GM21619 (cell line): ENCODE results near the gene FKRP.

Experiments
- ATAC-seq: cut with Tn5 transposase; IDR thresholded peaks from one replicate; pipeline ENCODE4 v1.9.1; 2021; ENCODE audit not compliant: unreplicated experiment

The FKRP gene

DNA sequence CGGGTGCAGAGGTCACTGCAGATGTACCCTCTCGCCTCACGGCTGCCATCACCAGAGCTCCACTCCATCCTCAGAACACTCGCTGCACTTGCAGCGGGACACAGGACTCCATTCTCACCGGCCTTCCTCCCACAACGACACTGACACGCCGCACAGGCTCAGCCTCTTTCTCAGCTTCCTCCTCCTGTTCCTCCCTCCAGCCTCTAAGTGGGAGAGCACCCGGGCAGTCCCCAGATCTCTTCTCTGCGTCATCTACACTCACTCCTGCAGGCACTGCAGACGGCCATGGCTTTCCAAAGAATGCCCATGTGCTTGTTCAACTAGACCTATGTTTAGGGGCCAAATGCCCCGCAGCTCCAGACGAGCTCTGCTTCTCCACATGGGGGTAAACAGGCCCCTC is 14.3 kb upstream of the FKRP start:
- ATAC-seq: no peak

DNA sequence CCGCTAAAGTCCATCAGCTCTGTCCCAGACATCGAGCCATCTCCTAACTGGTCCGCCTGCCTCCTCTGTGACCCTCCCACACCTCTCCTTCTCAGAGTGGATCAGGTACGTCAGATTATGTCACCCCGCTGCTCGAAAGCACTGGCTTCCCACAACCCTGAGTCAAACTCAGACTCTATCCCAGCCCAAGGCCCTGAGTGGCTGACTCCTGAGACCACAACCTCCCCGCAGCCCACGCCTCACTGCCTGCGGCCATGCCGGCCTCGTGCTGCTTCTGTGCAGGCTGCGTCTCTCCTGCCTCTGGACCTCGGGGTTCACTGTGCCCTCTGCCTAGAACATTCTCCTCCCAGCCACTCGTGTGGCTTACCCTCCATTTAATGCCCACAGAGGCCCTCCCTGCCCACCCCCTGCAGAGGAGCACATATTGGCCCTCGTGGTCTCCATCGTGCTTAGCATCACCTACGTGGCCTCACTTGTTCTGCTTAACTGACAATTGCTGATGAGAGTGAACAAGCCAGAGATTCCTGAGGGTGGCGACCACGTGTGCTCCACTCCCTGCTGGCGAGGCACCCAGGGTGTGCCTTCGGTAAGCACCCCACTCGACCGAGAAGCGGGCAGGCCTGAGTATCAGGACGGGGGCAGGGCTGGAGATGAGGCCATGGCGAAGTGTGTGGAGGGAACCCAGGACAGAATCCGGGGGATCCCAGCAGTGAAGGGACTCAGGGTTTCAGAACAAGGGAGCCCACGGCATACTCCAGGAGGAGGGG is 13.5 kb upstream of the FKRP start:
- ATAC-seq: no peak

DNA sequence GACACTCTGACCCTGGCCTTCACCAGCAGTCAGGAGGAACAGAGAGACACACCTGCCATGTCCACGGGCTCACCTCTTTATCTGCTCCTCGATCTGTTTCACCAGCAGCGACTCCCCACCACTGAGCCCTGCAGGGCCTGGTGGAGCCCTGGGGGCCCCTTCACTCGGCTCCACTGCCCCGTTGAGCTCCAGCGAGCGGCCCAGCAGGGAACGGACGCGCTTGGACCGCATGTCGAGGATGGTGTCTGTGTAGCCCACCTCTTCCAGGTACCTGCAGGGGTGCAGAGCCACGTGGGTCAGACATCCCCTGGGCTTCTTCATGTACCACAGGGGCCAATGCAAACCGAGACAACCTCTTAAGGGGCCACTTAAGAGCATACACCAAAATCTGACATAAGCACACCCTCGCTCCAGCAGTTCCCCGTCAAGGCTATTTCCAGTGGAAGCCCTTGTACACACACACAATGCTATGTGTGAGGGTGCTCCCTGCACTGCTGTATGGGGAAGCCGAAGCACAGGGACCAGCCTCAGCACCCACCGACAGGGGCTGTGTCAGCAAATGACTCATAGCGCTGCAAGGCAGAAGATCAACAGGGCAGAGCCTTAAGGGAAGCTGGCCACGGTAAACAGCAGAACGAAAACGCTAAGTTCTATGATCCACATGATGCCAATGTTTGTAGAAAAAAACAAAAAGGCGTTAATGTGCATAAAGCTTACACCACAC is 12.7 kb upstream of the FKRP start:
- no peak for ATAC-seq

DNA sequence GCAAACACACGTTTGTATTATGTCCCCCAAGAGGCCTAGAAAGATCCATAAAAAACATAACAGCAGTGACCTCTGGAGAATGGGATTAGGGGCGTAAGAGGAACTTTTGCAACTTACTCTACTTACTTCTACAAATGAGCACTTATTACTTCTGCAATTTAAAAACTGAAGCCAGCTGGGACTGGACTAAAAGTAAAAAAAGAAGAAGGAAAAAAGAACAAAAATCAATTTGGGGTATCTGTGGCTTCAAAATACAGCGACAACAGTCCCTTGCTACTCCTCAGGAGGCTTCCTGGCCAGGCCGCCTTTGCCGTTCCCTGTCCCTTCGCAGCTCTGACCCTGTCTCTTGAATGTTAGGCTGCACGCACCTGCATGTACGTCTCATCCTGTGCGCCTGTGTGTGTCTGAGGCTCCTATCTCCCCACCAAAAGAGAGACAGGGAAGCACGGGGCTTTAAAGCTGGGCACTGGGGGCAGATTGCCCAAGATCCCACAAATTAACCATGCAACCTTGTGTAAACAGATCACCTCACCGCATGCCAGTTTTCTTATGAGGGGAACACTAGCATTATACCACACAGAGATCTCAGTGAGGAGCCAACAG is 12.1 kb upstream of the FKRP start:
- no peak for ATAC-seq

DNA sequence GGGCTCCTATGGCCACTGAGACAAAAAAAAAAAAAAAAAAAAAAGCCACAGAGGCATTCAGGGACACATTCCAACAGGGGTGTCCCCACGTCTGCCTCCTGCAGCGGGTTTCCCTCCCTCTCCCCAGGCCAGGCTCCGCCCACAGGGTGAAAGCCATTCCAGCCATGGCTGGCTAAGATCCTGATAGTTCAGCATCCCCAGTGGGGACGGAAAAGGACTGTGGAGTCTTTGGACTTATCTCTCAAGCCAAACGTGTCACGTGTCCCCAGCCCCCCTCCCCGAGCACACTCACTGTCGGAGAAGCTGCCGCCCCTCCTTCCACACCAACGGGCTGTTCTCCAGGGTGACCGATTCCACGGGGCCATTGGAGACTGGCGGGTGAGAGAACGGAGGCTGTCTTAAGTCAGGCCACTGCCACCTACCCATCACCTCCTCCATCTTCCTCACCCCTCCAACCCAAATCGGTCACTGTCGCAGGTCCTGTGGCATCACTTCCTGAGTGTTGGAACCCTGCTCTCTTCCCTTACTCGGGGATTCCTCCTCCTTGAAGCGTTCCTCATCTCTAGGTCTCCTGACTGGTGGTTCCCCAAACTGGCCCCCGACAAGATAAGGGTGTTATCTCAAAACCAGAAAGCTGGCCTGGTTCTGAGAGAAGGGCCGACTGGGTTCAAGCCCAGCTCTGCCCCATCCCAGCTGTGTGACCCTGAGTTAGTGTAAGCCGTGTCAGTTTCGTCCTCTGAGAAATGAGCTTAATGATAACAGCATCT is 9.1 kb upstream of the FKRP start:
- no peak for ATAC-seq

DNA sequence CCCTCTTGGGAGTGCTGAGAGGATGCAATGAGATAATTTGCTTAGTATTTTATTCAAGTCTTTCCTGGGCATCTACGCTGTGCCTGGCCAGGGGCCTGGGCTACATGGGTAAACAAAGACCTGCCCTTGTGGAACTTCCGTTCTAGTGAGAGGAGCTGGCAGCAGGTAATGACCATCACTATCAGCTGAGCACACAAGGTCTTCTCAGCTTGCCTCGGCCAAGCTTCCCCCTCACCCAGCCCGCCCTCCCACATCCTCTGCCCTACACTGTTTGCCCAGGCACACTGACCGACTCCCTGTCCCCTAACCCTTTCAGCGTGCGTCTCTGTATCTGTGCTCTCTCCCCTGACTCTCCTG is 8.6 kb upstream of the FKRP start:
- no peak for ATAC-seq

DNA sequence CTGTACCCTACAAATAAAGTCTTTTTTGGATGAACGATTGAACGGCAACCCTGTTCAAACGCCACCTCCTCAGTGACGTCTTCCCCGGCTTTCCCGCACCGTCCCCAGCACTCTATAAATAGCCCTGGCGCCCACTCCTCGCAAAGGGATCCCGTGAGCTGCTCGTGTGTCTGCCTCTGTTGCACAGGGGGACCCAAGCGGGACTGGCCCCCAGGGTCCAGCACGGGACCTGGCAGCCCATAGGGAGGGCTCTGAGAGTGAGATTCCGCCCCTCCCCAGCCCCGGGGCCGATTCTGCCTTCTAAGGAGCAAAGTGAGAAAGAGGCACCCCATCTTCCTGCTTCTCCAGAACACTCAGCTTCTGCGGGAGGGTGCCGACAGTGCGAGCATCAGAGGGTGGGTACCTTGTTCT is 8.1 kb upstream of the FKRP start:
- no peak for ATAC-seq

DNA sequence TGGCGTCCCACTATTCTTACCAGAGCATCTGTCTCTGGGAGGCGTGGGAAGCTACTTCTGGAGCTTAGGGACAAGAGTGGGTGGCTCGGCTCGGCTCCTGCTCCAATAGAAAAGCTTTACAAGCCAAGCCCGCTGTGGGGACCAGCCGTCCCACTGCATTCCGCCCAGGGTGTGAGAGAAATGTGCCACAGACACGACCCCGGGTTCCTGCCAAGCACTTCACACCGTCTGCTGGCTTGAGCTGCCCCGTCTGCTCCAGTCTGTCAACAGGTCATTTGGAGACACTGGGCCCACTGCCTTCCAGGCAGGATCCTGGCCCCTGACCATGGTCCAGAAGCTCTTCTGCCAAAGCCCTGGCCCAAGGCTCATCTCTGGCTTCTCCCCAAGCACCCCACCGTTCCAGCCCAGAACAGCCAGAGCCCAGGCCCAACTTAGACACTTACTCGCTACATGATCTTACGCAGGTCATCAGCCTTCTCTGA is 6.5 kb upstream of the FKRP start:
- no peak for ATAC-seq

DNA sequence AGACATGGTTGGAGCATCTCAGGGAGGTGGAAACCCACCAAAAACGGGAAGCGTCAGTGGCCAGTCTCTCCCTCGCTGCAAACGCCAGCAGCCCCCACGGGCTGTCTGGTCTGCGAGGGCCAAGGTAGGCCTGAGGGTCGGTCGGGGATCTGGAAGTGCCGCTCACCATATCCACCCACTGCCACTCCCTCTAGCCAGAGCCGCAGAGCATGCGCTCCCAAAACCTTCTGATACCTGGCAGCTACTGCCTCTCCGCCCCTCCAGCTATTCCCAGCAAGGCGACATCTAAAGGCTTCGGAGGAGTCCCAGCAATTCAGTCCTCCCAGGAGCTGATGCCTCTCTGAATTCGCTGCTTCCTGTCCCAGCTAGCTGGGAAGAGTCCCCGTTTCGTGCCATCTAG is 4.4 kb upstream of the FKRP start:
- no peak for ATAC-seq

DNA sequence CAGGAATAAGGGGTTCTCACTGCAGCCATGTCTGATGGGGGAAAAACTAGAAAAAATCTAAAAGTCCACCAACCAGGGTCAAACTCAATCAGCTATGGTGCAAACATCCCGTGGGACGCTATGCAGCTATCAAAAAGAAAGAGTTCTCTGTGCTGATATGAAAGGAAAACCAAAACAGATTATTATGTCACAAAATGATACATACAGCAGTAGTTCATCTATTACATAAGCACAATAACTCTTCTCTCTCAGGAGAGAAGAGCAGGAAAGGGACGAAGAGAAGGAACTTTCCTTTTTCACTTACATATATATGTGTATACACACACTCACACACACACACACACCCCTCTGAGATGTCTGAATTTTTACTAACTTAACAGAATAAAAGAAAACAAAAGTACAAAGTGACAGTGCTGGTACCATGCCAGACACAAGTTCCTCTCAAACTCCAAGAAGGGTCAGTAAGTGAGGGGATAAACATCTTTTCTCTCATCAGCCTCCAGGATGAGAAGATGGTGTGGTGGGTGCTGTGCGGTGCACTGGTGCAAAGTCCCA is 2.9 kb upstream of the FKRP start:
- ATAC-seq: no peak

DNA sequence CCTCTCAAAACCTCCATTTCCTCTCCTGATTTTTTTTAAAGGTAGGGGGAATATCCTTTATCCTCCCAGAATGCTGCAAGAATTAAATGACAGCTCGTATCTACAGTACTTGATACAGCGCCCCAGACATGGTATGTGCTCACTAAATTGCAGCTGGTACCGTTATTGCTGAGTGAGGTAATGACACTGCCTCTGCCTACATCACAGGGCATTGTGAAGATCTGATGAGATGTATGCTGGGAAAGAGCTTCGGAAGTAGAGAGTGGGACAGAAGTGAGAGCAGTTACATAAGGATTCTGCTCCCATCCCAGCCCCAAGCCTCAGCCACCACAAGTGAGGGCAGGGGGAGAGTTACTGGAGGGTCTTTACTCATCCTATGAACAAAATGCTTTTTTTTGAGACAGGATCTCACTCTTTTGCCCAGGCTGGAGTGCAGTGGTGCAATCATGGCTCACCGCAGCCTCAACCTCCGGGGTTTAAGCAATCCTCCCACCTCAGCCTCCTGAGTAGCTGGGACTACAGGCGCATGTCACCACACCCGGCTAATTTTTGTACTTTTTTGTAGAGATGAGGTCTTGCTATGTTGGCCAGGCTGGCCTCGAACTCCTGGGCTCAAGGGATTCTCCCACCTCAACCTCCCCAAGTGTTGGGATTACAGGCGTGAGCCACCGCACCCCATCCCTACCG is 1.7 kb upstream of the FKRP start:
- no peak for ATAC-seq

DNA sequence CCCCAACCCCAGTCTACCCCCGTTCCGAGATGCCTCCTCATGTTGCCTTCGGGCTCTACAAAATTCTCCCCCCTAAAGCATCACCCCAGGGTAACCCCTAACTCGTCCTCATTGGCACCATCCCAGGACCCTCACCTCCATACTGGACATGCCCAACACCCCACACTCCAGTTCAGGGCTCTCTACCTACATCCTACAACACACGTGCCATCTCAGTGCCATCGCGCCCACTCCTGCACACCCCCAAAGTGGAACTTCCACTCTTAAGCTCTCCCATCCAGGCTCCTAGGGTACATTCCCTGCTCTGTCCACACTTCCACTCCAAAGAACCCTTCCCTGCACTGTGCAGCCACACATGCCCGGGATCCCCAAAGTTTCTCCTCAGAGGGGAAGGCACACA is 827 bp upstream of the FKRP start:
- no peak for ATAC-seq

DNA sequence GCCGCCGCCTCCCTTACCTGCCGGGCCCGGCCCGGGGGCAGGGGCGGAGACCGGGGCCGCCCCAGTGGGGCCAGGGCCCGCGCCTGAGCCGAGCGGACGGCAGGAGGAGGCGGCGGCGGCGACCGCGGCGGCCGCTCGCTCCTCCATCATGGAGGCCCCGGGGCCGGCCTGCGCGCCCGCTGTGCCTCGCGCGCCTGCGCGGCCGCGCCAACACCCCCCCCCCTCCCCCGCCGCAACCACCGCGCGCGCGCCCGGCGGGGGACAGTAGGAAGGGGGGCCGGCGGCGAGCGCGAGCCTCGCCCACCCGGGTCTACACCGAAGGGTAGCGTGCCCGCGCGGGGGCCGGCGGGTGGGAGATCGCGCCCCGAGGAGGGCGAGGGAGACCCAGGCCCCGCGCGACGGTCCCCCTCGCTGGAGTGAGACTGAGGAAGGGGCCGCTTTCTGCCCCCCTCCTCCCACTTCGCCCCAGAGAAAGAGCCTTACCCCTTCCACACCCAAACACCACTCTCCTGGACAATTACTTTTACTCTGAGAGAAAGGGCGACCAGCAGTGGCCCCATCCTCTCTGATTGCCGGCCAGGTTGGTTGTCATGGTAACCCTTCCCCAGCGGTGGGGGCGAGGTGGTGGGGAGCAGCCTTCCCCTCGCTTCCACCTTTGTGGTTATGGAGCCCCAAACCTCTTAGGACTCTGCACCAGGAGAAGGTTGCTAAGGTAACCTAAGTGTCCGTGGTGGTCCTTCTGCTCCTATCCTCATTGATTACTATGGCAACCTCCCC is 612 bp downstream of the FKRP start, which contains the start of gene STRN4:
STRN4 (minus strand) TSS at position 170 of the 777 bp plus-strand sequence; CDS start at position 150, 20 bp downstream.
- no peak for ATAC-seq

DNA sequence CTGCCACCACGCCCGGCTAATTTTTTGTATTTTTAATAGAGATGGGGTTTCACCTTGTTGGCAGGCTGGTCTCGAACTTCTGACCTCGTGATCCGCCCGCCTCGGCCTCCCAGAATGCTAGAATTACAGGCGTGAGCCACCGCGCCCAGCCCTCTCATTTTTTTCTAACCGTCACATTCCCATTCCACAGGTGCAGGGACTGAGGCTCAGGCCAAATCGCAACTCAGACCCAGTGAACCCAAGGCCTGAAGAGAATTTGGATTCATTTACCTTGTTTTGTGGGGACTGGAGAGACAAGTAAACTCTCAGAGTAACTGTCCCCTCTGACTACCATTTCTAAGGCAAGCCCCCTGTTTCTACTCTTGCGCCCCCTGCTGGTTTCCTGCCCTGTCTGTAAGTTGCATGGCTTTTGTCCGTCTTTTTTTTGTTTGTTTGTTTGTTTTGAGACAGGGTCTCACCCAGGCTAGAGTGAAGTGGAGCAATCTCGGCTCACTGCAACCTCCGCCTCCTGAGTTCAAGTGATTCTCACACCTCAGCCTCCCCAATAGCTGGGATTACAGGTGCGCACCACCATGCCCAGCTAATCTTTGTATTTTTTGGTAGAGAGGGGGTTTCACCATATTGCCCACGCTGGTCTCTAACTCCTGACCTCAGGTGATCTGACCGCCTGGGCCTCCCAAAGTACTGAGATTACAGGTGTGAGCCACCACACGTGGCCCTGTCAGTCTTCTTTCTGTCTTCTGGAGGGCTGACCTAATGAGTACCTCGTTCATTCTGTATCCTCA is 2.7 kb downstream of the FKRP start:
- no peak for ATAC-seq

DNA sequence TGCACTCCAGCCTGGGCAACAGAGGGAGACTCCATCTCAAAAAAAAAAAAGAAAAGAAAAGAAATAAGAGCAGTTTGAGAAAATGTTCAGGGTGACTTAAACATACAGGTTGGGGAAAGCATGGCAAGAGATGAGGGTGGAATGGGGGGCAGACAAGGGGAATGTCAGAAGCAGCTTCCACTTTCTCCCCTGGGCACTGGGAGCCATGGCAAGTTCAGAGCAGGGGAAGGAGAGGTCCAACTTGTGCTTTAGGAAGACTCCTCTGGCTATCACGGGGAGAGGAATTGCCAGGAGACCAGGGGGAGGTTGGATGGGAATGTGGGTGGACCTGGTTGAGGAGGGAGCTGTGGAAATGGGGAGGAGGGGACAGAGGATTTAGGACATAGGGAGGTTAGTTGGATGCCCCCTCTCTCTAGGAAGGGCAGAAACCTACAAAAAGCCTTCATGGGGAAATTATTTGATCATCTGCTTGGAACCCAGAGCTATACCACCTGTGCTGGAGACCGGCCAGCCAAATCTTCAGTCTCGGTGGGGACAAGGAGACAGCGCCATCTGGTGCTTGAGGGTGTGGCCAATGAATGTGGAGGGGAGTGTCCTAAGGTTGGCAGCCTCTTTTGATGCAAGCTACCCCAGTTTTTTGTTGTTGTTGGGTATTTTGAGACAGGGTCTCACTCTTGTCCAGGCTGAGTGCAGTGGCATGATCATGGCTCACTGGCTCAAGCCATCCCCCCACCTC is 7.7 kb downstream of the FKRP start:
- no peak for ATAC-seq

DNA sequence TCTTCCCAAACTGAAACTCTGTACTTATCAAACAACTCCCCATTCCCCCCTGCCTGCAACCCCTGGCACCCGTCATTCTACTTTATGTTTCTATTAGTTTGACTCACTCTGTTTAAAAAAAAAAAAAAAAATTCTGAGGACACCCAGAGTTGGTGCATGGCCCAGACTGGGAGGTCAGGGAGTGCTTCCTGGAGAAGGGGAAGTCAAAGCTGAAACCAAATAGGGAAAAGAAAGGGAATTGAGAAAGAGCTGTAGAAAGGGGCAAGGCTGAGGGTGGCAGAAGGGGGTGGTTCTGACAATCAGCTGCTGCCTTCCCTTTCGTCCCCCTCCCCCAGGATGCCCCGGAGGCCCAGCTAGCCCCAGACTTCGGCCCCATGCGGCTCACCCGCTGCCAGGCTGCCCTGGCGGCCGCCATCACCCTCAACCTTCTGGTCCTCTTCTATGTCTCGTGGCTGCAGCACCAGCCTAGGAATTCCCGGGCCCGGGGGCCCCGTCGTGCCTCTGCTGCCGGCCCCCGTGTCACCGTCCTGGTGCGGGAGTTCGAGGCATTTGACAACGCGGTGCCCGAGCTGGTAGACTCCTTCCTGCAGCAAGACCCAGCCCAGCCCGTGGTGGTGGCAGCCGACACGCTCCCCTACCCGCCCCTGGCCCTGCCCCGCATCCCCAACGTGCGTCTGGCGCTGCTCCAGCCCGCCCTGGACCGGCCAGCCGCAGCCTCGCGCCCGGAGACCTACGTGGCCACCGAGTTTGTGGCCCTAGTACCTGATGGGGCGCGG is 9.4 kb downstream of the FKRP start:
- no peak for ATAC-seq

DNA sequence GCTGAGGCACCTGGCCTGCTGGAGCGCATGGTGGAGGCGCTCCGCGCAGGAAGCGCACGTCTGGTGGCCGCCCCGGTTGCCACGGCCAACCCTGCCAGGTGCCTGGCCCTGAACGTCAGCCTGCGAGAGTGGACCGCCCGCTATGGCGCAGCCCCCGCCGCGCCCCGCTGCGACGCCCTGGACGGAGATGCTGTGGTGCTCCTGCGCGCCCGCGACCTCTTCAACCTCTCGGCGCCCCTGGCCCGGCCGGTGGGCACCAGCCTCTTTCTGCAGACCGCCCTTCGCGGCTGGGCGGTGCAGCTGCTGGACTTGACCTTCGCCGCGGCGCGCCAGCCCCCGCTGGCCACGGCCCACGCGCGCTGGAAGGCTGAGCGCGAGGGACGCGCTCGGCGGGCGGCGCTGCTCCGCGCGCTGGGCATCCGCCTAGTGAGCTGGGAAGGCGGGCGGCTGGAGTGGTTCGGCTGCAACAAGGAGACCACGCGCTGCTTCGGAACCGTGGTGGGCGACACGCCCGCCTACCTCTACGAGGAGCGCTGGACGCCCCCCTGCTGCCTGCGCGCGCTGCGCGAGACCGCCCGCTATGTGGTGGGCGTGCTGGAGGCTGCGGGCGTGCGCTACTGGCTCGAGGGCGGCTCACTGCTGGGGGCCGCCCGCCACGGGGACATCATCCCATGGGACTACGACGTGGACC is 10.1 kb downstream of the FKRP start:
- ATAC-seq: no peak
